OCI-LY1 (cell line): ENCODE measurements around the gene TLX3.

Experiments
- H2AFZ ChIP-seq: fragments of 200-600 bp; sonication (generic), shearing (Covaris generic); 2 replicates; pipeline ENCODE4 v1.6.0; 2014; ENCODE audit warnings: antibody characterized with exemption, mild to moderate bottlenecking, low read length
- H3F3A ChIP-seq: fragments of 200-600 bp; sonication (generic), shearing (Covaris generic); 2 replicates; pipeline ENCODE4 v1.6.0; 2014; ENCODE audit warnings: mild to moderate bottlenecking, antibody characterized with exemption, low read length, moderate library complexity; ENCODE audit not compliant: insufficient read depth
- H3K27ac ChIP-seq: fragments of 200-600 bp; sonication (generic); 2 replicates; pipeline ENCODE4 v1.5.1; 2014; ENCODE audit warnings: low read length, mixed run types, mild to moderate bottlenecking, low read depth; ENCODE audit not compliant: poor library complexity, severe bottlenecking
- H3K27me3 ChIP-seq: fragments of 200-600 bp; sonication (generic); 2 replicates; pipeline ENCODE4 v1.6.0; 2014; ENCODE audit warnings: antibody characterized with exemption, mild to moderate bottlenecking, low read length, moderate library complexity; ENCODE audit not compliant: insufficient read depth
- H3K36me3 ChIP-seq: fragments of 200-600 bp; sonication (generic); 2 replicates; pipeline ENCODE4 v1.6.1; 2014; ENCODE audit warnings: mild to moderate bottlenecking, antibody characterized with exemption, low read length, moderate library complexity, mixed read lengths; ENCODE audit not compliant: insufficient read depth
- H3K4me1 ChIP-seq: fragments of 200-600 bp; sonication (generic); 2 replicates; pipeline ENCODE4 v1.5.1; 2014; ENCODE audit warnings: mild to moderate bottlenecking, low read length, moderate library complexity; ENCODE audit not compliant: insufficient read depth, severe bottlenecking
- H3K4me2 ChIP-seq: fragments of 200-600 bp; sonication (generic), shearing (Covaris generic); 2 replicates; pipeline ENCODE4 v1.6.1; 2014; ENCODE audit warnings: low read length
- H3K4me3 ChIP-seq: fragments of 200-600 bp; sonication (generic); 2 replicates; pipeline ENCODE4 v1.5.1; 2014; ENCODE audit warnings: low read length, low read depth, mild to moderate bottlenecking, mixed read lengths; ENCODE audit not compliant: poor library complexity, severe bottlenecking
- H3K79me2 ChIP-seq: fragments of 200-600 bp; shearing (Covaris generic); 2 replicates; pipeline ENCODE4 v1.6.1; 2016; ENCODE audit warnings: mixed run types, low read length, mixed read lengths; ENCODE audit not compliant: insufficient read depth
- H3K9ac ChIP-seq: fragments of 200-600 bp; sonication (generic), shearing (Covaris generic); 2 replicates; pipeline ENCODE4 v1.6.1; 2014; ENCODE audit warnings: mild to moderate bottlenecking, low read length, mixed read lengths
- H3K9me2 ChIP-seq: fragments of 200-600 bp; sonication (generic), shearing (Covaris generic); 2 replicates; pipeline ENCODE4 v1.6.1; 2014; ENCODE audit warnings: low read depth, mild to moderate bottlenecking, low read length, mixed read lengths
- H3K9me3 ChIP-seq: fragments of 200-600 bp; shearing (Covaris generic); 2 replicates; pipeline ENCODE4 v1.6.1; 2014; ENCODE audit warnings: low read length, mixed read lengths
- H4K20me1 ChIP-seq: fragments of 200-600 bp; sonication (generic), shearing (Covaris generic); 2 replicates; pipeline ENCODE4 v1.6.0; 2016; ENCODE audit warnings: mild to moderate bottlenecking, low read length; ENCODE audit not compliant: insufficient read depth
- EZH2 ChIP-seq: fragments of 200-600 bp; sonication (generic), shearing (Covaris generic); IDR thresholded peaks from 2 replicates; pipeline ENCODE4 v1.8.0; 2017; ENCODE audit warnings: borderline replicate concordance, mixed run types, mild to moderate bottlenecking, antibody characterized with exemption, low read length, moderate library complexity, mixed read lengths
- TF ChIP-seq, protein P1 (sequence below): fragments of 200-600 bp; sonication (generic), shearing (Covaris generic); IDR thresholded peaks from 2 replicates; pipeline ENCODE4 v1.5.1; 2017; ENCODE audit warnings: mild to moderate bottlenecking, antibody characterized with exemption, low read length, moderate library complexity, mixed read lengths

Gene TLX3

GRCh38 chr5:171306781-171307591 is 2.1 kb upstream of the TLX3 start:
- no peaks in the 10 kb centered on the region for H3K79me2 ChIP-seq
- no peak overlapping the region for H3K27ac ChIP-seq
- no peaks in the 10 kb centered on the region for H3K9me2 ChIP-seq
- H3K9me3 ChIP-seq = no peaks in the 10 kb centered on the region
- H3K27me3 ChIP-seq = no peaks in the 10 kb centered on the region
- no peak for TF ChIP-seq EZH2
- TF ChIP-seq, protein P1, sequence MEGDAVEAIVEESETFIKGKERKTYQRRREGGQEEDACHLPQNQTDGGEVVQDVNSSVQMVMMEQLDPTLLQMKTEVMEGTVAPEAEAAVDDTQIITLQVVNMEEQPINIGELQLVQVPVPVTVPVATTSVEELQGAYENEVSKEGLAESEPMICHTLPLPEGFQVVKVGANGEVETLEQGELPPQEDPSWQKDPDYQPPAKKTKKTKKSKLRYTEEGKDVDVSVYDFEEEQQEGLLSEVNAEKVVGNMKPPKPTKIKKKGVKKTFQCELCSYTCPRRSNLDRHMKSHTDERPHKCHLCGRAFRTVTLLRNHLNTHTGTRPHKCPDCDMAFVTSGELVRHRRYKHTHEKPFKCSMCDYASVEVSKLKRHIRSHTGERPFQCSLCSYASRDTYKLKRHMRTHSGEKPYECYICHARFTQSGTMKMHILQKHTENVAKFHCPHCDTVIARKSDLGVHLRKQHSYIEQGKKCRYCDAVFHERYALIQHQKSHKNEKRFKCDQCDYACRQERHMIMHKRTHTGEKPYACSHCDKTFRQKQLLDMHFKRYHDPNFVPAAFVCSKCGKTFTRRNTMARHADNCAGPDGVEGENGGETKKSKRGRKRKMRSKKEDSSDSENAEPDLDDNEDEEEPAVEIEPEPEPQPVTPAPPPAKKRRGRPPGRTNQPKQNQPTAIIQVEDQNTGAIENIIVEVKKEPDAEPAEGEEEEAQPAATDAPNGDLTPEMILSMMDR = no peak
- H3K9ac ChIP-seq = no peak overlapping the region
- H2AFZ ChIP-seq = no peak overlapping the region
- no peaks in the 10 kb centered on the region for H3F3A ChIP-seq
- no peaks in the 10 kb centered on the region for H3K4me1 ChIP-seq
- H3K4me3 ChIP-seq = no peak overlapping the region
- no peaks in the 10 kb centered on the region for H3K36me3 ChIP-seq
- H3K4me2 ChIP-seq = no peak overlapping the region
- no peaks in the 10 kb centered on the region for H4K20me1 ChIP-seq

- H3K4me3 ChIP-seq = no peak overlapping the region
- no peaks in the 10 kb centered on the region for H3K79me2 ChIP-seq
- no peak overlapping the region for H3K4me2 ChIP-seq
- H3K36me3 ChIP-seq = no peaks in the 10 kb centered on the region
- no peaks in the 10 kb centered on the region for H3F3A ChIP-seq
- no peak overlapping the region for H3K9ac ChIP-seq
- H3K9me2 ChIP-seq = no peaks in the 10 kb centered on the region
- H3K27me3 ChIP-seq = no peaks in the 10 kb centered on the region
- no peaks in the 10 kb centered on the region for H4K20me1 ChIP-seq
- H3K27ac ChIP-seq = no peak overlapping the region
- no peak for TF ChIP-seq EZH2
- TF ChIP-seq, protein P1 = no peak
- H2AFZ ChIP-seq = no peak overlapping the region
- H3K4me1 ChIP-seq = no peaks in the 10 kb centered on the region
- no peaks in the 10 kb centered on the region for H3K9me3 ChIP-seq
Measured at GRCh38 chr5:171307789-171308452, 1.1 kb upstream of the TLX3 start.

- H4K20me1 ChIP-seq = no peaks in the 10 kb centered on the region
- no peak overlapping the region for H2AFZ ChIP-seq
- no peaks in the 10 kb centered on the region for H3K36me3 ChIP-seq
- TF ChIP-seq, protein P1 = no peak
- TF ChIP-seq EZH2 = no peak
- no peaks in the 10 kb centered on the region for H3F3A ChIP-seq
- no peaks in the 10 kb centered on the region for H3K27me3 ChIP-seq
- H3K79me2 ChIP-seq = no peaks in the 10 kb centered on the region
- H3K4me1 ChIP-seq = no peaks in the 10 kb centered on the region
- H3K9me3 ChIP-seq = no peaks in the 10 kb centered on the region
- H3K9me2 ChIP-seq = no peaks in the 10 kb centered on the region
- no peak overlapping the region for H3K4me3 ChIP-seq
- no peak overlapping the region for H3K27ac ChIP-seq
- H3K9ac ChIP-seq = no peak overlapping the region
- no peak overlapping the region for H3K4me2 ChIP-seq
Measured at GRCh38 chr5:171309276-171310211, 496 bp downstream of the TLX3 start.
